Measurements from ENCODE around the gene SLC16A10. TPM values are rescaled to one million over a fixed set of nuclear protein-coding genes. Genes with fewer than 3 reads are reported as not detected.

Gene SLC16A10
- total and polyA plus RNA-seq, 2 experiments from 2014 or later: 12.1 to 30.9 TPM

- TF ChIP-seq, protein P1, sequence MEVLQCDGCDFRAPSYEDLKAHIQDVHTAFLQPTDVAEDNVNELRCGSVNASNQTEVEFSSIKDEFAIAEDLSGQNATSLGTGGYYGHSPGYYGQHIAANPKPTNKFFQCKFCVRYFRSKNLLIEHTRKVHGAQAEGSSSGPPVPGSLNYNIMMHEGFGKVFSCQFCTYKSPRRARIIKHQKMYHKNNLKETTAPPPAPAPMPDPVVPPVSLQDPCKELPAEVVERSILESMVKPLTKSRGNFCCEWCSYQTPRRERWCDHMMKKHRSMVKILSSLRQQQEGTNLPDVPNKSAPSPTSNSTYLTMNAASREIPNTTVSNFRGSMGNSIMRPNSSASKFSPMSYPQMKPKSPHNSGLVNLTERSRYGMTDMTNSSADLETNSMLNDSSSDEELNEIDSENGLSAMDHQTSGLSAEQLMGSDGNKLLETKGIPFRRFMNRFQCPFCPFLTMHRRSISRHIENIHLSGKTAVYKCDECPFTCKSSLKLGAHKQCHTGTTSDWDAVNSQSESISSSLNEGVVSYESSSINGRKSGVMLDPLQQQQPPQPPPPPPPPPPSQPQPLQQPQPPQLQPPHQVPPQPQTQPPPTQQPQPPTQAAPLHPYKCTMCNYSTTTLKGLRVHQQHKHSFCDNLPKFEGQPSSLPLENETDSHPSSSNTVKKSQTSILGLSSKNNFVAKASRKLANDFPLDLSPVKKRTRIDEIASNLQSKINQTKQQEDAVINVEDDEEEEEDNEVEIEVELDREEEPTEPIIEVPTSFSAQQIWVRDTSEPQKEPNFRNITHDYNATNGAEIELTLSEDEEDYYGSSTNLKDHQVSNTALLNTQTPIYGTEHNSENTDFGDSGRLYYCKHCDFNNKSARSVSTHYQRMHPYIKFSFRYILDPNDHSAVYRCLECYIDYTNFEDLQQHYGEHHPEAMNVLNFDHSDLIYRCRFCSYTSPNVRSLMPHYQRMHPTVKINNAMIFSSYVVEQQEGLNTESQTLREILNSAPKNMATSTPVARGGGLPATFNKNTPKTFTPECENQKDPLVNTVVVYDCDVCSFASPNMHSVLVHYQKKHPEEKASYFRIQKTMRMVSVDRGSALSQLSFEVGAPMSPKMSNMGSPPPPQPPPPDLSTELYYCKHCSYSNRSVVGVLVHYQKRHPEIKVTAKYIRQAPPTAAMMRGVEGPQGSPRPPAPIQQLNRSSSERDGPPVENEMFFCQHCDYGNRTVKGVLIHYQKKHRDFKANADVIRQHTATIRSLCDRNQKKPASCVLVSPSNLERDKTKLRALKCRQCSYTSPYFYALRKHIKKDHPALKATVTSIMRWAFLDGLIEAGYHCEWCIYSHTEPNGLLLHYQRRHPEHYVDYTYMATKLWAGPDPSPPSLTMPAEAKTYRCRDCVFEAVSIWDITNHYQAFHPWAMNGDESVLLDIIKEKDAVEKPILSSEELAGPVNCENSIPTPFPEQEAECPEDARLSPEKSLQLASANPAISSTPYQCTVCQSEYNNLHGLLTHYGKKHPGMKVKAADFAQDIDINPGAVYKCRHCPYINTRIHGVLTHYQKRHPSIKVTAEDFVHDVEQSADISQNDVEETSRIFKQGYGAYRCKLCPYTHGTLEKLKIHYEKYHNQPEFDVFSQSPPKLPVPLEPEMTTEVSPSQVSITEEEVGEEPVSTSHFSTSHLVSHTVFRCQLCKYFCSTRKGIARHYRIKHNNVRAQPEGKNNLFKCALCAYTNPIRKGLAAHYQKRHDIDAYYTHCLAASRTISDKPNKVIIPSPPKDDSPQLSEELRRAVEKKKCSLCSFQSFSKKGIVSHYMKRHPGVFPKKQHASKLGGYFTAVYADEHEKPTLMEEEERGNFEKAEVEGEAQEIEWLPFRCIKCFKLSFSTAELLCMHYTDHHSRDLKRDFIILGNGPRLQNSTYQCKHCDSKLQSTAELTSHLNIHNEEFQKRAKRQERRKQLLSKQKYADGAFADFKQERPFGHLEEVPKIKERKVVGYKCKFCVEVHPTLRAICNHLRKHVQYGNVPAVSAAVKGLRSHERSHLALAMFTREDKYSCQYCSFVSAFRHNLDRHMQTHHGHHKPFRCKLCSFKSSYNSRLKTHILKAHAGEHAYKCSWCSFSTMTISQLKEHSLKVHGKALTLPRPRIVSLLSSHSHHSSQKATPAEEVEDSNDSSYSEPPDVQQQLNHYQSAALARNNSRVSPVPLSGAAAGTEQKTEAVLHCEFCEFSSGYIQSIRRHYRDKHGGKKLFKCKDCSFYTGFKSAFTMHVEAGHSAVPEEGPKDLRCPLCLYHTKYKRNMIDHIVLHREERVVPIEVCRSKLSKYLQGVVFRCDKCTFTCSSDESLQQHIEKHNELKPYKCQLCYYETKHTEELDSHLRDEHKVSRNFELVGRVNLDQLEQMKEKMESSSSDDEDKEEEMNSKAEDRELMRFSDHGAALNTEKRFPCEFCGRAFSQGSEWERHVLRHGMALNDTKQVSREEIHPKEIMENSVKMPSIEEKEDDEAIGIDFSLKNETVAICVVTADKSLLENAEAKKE (CRISPR knock-in tag; IDR thresholded peaks at IDR 0.05): no peak
- no peak for TF ChIP-seq EZH2 (IDR thresholded peaks at IDR 0.05; ENCODE audit: low read depth, unreplicated experiment)
- no peak for TF ChIP-seq ETS1 (IDR thresholded peaks at IDR 0.05)
- no peak for TF ChIP-seq EZH2phosphoT487 (IDR thresholded peaks at IDR 0.05; ENCODE audit: unreplicated experiment)
- TF ChIP-seq ZNF114 (CRISPR knock-in tag; IDR thresholded peaks at IDR 0.05): no peak
- no peak for TF ChIP-seq REST (IDR thresholded peaks at IDR 0.05; ENCODE audit: unreplicated experiment)
Measured at GRCh38 chr6:111184827-111185532, 97.7 kb downstream of the SLC16A10 start (continued).

All from GM23338 (cell line).